Spinal cord (tissue), 10 donors: ENCODE results near the gene UBXN7. TPM values are rescaled to one million over a fixed set of nuclear protein-coding genes. Genes with fewer than 3 reads are reported as not detected.
"Not testable (repeated sequence)": the region's sequence is repeated elsewhere in the genome, so short reads cannot be mapped to it uniquely, and the experiment has no call there.

Source experiments
- DNase-seq, 6 donors: peaks; one replicate each; pipeline versions ENCODE4 v3.0.0 to v3.0.0-alpha.2; 2013 to 2015; ENCODE audit warnings: low spot score in 6 of 6, low read depth in 4 of 6
- H3K27ac ChIP-seq: one replicate; pipeline ENCODE4 v1.5.1; 2013; ENCODE audit warnings: low read depth, low read length, control low read depth
- H3K27me3 ChIP-seq: one replicate; pipeline ENCODE4 v1.6.1; 2013; ENCODE audit warnings: low read length; ENCODE audit not compliant: control insufficient read depth, insufficient read depth
- H3K36me3 ChIP-seq: one replicate; pipeline ENCODE4 v1.6.1; 2013; ENCODE audit warnings: low read length; ENCODE audit not compliant: control insufficient read depth, insufficient read depth
- H3K4me1 ChIP-seq: one replicate; pipeline ENCODE4 v1.6.1; 2013; ENCODE audit warnings: low read length; ENCODE audit not compliant: control insufficient read depth, insufficient read depth
- H3K4me3 ChIP-seq: one replicate; pipeline ENCODE4 v1.5.1; 2013; ENCODE audit warnings: low read depth, low read length, control low read depth
- H3K9me3 ChIP-seq: one replicate; pipeline ENCODE4 v1.6.1; 2013; ENCODE audit warnings: low read length; ENCODE audit not compliant: control insufficient read depth, insufficient read depth
- WGBS: methylation state at CpG from one replicate; pipeline ENCODE4 v1.1.5; 2013; ENCODE audit warnings: missing lambda C conversion rate; ENCODE audit not compliant: insufficient coverage; 5-methylcytosine and 5-hydroxymethylcytosine counted together
- polyA plus RNA-seq, 2 donors: library from polyadenylated mRNA; unstranded; fragments of 120-200 nt; gene quantifications; one replicate each; pipeline ENCODE4 v1.2.1, GENCODE V29; 2013; ENCODE audit not compliant: insufficient read length in 2 of 2
- total RNA-seq, 2 donors: library from RNA; depleted of rRNA in 1 of 2; stranded (reverse); fragments of 120-200 nt in 1 of 2; fragments of >200 nt in 1 of 2; gene quantifications; one replicate each; pipeline versions ENCODE4 v1.2.3 to v1.2.4, GENCODE V29; 2013 to 2014
- donor health status: healthy.

The UBXN7 gene
- total and polyA plus RNA-seq, 4 donors, result 21.8 to 43.4 (median 26.6) TPM

DNA sequence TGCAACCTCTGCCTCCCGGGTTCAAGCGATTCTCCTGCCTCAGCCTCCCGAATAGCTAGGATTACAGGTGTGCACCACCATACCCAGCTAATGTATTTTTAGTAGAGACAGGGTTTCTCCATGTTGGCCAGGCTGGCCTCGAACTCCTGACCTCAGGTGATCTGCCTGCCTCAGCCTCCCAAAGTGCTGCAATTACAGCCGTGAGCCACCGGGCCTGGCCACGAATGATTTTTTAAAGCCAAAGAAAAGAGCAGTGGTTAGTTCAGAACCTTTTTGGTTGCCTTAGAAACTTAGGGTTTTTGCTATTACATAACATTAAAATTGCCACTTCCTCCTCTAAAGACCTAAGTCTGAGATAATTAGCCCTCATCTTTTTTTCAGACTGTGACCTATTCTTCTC is 25.2 kb upstream of the UBXN7 start:
- no CpG with 5 or more reads among the region's 7 CpGs for WGBS
- not testable (repeated sequence) for H3K27ac ChIP-seq

DNA sequence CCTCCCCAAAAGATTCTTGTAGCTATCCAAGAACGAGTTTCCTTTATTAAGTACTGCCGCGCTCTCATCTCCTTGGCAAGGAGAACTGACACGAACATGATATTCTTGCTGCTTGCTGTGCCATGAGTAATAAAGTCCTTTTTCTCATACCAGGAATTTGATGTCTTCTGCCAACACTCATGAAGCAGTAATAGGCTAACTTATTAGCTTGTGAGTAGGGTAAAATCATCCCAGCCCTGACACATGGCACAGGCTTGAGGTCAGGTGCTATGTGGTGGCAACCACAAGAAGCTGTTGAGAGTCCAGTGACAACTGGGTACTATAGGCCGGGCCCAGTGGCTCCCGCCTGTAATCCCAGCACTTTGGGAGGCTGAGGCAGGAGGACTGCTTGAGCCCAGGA is 22.7 kb upstream of the UBXN7 start:
- Histone ChIP-seq H3K4me1 (no peaks in the 10 kb centered on the region), H3K27ac (no peak overlapping the region), H3K4me3 (no peak overlapping the region), H3K36me3 (peaks cover 14% of the 10 kb centered on the region), H3K9me3 (no peaks in the 10 kb centered on the region), H3K27me3 (no peaks in the 10 kb centered on the region)
- DNase-seq, result peak in 1 of 6 donors; percentile 7
- WGBS, result 89% methylated on average over 5 of the region's 6 CpGs

More for the DNA sequence above, 25.2 kb upstream of the UBXN7 start:
- peaks cover 12% of the 10 kb centered on the region for H3K36me3 ChIP-seq
- not testable (repeated sequence) for DNase-seq, H3K9me3 ChIP-seq, H3K27me3 ChIP-seq, H3K4me1 ChIP-seq, H3K4me3 ChIP-seq

DNA sequence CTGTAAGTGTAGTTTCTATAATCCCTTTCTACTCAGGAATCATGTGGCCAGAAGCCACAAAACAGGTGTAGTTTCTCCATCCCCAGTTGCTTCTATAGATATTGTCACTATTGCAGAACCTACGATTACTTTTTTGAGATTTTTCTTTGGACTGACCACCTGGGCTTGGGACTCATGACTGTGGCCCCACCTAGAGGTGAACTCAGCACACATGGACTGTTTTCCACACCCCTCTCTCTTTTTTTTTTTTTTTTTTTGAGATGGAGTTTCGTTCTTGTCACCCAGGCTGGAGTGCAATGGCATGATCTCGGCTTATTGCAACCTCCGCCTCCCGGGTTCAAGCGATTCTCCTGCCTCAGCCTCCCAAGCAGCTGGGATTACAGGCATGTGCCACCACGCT is 13.2 kb upstream of the UBXN7 start:
- H3K4me3 ChIP-seq, H3K27me3 ChIP-seq, H3K4me1 ChIP-seq, H3K27ac ChIP-seq, H3K36me3 ChIP-seq, H3K9me3 ChIP-seq, DNase-seq: not testable (repeated sequence)
- WGBS, result 94% methylated on average over 6 of the region's 7 CpGs

DNA sequence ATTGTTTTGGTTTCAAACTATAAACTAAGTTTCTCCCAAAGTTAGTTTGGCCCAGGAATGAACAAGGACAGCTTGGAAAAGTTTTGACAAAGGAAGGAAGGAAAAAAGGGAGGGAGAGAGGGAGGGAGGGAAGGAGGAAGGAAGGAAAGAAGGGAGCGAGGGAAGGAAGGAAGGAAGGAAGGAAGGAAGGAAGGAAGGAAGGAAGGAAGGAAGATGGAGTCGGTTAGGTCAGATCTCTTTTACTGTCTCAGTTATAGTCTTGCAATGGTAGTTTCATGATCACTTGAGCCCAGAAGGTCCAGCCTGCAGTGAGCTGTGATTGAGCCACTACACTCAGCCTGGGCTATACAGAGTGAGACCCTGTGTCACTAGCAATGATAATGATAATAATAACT is 12.3 kb upstream of the UBXN7 start:
- WGBS, result 83% methylated on average over 2 of the region's 2 CpGs
- Histone ChIP-seq H3K4me1 (no peaks in the 10 kb centered on the region), H3K27me3 (no peaks in the 10 kb centered on the region), H3K4me3 (no peak overlapping the region), H3K9me3 (no peaks in the 10 kb centered on the region), H3K27ac (no peak overlapping the region), H3K36me3 (no peaks in the 10 kb centered on the region)
- no peak for DNase-seq

DNA sequence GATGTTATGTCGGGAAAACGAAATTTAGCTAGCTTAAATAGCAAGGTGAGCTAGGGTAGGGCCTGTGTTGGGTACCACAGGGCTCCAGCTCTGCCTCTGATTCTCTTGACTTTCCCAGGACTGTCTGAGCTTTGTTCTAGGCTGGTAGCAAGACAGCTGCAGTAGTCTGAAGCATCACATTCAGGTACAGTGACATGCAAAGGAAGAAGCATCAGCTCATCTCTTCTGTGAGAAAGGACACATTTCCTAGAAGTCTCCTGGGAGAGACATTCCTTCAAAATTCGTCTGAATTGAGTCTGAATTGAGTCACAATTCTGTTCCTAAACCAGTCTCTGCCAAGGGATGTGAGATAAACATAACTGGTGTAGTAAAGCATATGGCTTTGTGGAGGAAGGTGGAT is 8.5 kb upstream of the UBXN7 start:
- Histone ChIP-seq H3K9me3 (no peaks in the 10 kb centered on the region), H3K4me3 (no peak overlapping the region), H3K27ac (no peak overlapping the region), H3K4me1 (no peaks in the 10 kb centered on the region), H3K36me3 (no peaks in the 10 kb centered on the region), H3K27me3 (no peaks in the 10 kb centered on the region)
- peak in 1 of 6 donors; percentile 4 for DNase-seq
- 57% methylated on average over 3 of the region's 3 CpGs for WGBS

DNA sequence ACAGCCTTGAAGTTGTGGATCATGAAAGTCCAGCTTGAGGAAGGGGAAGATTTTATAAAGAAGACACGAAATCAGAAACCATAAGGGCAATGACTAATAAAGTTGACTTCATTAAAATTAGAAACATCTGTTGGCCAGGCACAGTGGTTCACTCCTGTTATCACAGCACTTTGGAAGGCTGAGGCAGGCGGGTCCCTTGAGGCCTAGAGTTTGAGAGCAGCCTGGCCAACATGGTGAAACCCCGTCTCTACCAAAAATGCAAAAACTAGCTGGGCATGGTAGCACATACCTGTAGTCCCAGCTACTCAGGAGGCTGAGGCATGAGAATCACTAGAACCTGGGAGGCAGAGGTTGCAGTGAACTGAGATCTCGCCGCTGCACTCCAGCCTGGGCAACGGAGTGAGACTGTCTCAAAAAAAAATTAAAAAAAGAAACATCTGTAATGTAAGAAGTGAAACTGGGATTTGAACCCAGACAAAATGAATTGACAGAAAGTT is 7.9 kb upstream of the UBXN7 start:
- Histone ChIP-seq H3K9me3 (no peaks in the 10 kb centered on the region), H3K4me3 (no peak overlapping the region), H3K27ac (no peak overlapping the region), H3K36me3 (no peaks in the 10 kb centered on the region), H3K4me1 (no peaks in the 10 kb centered on the region), H3K27me3 (no peaks in the 10 kb centered on the region)
- WGBS, result 75% methylated on average over 2 of the region's 6 CpGs
- DNase-seq, result no peak

DNA sequence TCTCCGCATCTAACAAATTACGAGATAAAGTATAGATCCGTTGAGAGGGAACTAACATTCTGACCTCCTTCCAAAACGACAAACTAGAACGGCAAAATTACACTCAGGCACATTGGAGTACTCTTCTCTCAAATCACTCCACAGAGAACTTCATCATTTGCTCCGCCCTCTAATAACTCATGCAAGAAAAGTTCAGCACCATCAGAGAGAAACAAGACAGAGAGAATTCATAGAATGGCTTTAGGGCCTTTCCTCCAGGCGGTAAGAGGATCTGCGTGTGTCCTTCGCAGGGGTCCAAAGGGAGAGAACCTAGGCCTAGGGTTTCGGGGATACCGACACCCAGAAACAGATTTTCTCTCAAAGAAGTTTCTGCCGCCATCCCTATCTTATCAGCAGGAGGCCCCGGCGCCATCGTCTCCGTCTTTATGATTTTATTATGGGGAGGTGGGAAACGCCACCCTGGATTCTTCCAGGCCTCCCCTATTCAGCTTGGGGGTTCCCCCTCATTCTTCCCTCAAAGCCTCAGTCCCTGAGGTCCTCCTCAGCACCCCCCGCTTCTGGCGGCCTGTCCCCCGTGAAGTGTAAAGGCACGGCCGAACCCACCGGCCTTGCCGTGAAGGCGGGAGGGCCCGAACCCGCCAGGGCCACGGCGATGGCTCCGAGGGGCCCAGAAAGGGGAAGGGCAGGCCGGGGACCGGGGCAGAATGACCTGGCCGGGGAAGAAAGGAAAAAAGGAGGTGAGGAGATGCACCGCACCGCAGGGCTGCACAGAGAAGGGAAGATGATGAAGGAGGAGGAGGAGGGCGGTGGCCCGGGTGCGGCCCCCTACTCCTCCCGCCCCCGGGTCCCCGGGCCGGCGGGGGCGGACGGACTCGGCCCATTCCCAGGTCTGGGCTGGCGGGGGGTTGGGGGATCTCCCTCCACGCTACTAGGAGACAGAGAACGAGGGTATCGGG is 768 bp downstream of the UBXN7 start:
- peaks cover 11% of the 10 kb centered on the region for H3K4me1 ChIP-seq
- peak overlapping the region; percentile 99 for H3K4me3 ChIP-seq
- 0% methylated on average over 36 of the region's 50 CpGs for WGBS
- H3K27me3 ChIP-seq, result no peaks in the 10 kb centered on the region
- peaks cover 12% of the 10 kb centered on the region for H3K36me3 ChIP-seq
- no peaks in the 10 kb centered on the region for H3K9me3 ChIP-seq
- DNase-seq, result peak in 5 of 6 donors; percentile 33 to 74 (median 38)
- peak overlapping the region; percentile 86 for H3K27ac ChIP-seq

DNA sequence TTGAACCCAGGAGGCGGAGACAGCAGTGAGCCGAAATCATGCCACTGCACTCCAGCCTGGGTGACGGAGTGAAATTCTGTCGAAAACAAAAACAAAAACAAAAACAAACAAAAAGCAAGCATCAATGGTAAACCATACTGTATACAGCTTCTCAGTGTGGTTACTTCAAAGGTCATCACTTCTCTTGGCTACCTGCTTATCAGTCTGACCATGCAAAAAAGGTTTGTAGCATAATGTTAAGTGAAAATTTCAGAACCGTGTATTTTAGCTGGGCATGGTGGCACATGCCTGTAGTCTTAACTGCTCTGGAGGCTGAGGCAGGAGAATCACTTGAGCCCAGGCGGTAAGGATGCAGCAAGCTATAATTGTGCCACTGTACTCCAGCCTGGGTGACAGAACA is 4.2 kb downstream of the UBXN7 start:
- Histone ChIP-seq H3K4me3 (no peak overlapping the region), H3K27ac (no peak overlapping the region), H3K36me3 (peaks cover 16% of the 10 kb centered on the region), H3K4me1 (peaks cover 15% of the 10 kb centered on the region), H3K9me3 (no peaks in the 10 kb centered on the region), H3K27me3 (no peaks in the 10 kb centered on the region)
- DNase-seq, result no peak
- 72% methylated on average over 2 of the region's 6 CpGs for WGBS

DNA sequence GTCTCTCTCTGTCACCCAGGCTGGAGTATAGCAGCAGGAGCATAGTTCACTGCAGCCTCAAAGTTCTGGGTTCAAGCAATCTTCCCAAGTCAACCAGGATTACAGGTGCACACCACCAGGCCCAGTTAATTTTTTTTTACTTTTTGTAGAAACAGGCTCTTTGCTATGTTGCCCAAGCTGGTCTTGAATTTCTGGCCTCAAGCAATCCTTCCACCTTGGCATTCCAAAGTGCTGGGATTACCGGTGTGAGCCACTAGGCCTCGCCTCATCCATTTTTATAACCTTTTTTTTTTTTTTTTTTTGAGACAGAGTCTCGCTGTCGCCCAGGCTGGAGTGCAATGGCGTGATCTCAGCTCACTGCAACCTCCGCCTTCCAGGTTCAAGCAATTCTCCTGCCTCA is 7.8 kb downstream of the UBXN7 start:
- 92% methylated on average over 2 of the region's 6 CpGs for WGBS
- not testable (repeated sequence) for H3K27me3 ChIP-seq, H3K27ac ChIP-seq, H3K4me1 ChIP-seq, H3K9me3 ChIP-seq, H3K4me3 ChIP-seq, DNase-seq
- H3K36me3 ChIP-seq, result peaks cover 16% of the 10 kb centered on the region
